Prostate gland (tissue), 2 donors: ENCODE measurements around the gene TEPSIN. TPM values are rescaled to one million over a fixed set of nuclear protein-coding genes. Genes with fewer than 3 reads are reported as not detected.

Source experiments
- DNase-seq: peaks from one replicate; pipeline ENCODE4 v3.0.0-alpha.2; 2019; ENCODE audit warnings: low spot score
- H3K27ac ChIP-seq, 2 donors: fragments of 200-600 bp; sonication (generic); 2 replicates each; pipeline ENCODE4 v1.5.1; 2017 to 2019
- H3K27me3 ChIP-seq: fragments of 200-600 bp; sonication (generic); replicated peaks from 2 replicates; pipeline ENCODE4 v1.5.1; 2019; ENCODE audit not compliant: insufficient read depth
- H3K36me3 ChIP-seq, 2 donors: fragments of 200-600 bp; sonication (generic); 1 replicate in 1 of 2; 2 replicates in 1 of 2; pipeline versions ENCODE4 v1.5.1 to v1.8.1; 2017 to 2019
- H3K4me1 ChIP-seq: fragments of 200-600 bp; sonication (generic); replicated peaks from 2 replicates; pipeline ENCODE4 v1.5.1; 2019
- H3K4me3 ChIP-seq, 2 donors: fragments of 200-600 bp; sonication (generic); 2 replicates each; pipeline ENCODE4 v1.5.1; 2017 to 2019
- H3K9me3 ChIP-seq: fragments of 200-600 bp; sonication (generic); 2 replicates; pipeline ENCODE4 v1.5.1; 2017
- POLR2A ChIP-seq: fragments of 450-650 bp; IDR thresholded peaks from one replicate; pipeline ENCODE4 v1.6.1; 2016; ENCODE audit warnings: antibody characterized with exemption, mild to moderate bottlenecking
- POLR2AphosphoS5 ChIP-seq: sonication (generic); formaldehyde crosslinking; IDR thresholded peaks from one replicate; pipeline ENCODE4 v1.6.1; 2017; ENCODE audit warnings: antibody characterized with exemption
- WGBS: methylation state at CpG from one replicate; pipeline ENCODE4 v1.1.5; 2018; 5-methylcytosine and 5-hydroxymethylcytosine counted together
- intact Hi-C: fragments of 100-400 bp; cut with DNase I; formaldehyde crosslinking; loops from one replicate; pipeline ENCODE4 v1.14.2; 2022
- total RNA-seq, 2 donors: library from RNA; depleted of rRNA; stranded (reverse); fragments of >200 nt; gene quantifications; one replicate each; pipeline ENCODE4 v1.1.0, GENCODE V29; 2016
- TF ChIP-seq, protein P1 (sequence below), 4 experiments: fragments of 200-600 bp in 2 of 4; fragments of 450-650 bp in 2 of 4; sonication (generic) in 2 of 4; IDR thresholded peaks; 1 replicate in 3 of 4; 2 replicates in 1 of 4; pipeline ENCODE4 v1.5.1; 2016 to 2019; ENCODE audit warnings: antibody characterized with exemption in 4 of 4, mild to moderate bottlenecking in 2 of 4, moderate library complexity in 2 of 4

Gene TEPSIN
- total RNA-seq, 2 donors from 2014 or later = 35.6 to 81.5 TPM

DNA sequence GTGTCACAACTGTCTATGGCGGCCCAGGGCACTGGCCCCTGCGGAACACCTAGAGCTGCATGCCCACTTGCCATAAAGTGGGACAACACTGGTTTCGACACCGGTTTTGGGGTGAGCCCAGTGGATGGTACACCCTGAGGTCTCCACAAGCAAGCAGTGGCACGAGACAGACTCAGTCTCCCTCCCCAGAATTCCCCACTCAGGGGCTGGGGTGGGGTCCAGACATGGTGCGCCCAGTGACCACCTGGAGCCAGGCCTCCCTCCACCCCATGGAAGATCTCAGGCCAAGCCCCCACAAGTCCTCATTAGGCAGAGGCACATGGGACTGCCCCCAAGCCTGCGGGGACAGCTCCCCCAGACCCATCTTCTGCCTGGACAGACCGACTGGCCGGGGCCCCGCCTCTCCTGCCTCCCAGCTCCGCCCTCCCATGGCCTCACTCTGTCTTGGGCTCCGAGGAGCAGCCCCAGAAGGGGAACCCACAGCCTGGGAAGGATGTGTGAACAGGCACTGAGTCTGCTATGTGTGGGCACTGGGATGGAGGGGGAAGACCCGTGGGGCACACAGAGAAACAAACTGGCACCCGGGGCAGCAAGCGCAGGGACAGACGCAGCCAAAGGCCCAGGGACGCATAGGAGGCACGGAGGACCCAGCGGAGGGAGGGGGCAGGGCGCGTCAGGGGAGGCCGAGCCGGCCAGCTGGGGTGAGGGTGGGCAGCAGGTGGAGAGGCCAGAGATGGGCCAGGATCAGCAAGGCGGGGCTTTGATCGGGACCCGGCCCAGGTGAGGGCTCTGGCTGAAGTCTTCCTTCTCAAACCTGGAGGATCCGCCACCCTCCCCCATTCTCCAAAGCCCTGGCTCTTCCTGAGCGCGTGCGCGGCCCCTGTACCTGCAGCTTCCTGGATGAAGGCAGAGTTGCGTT, 2.8 kb downstream of the TEPSIN start:
- DNase-seq = no peak
- intact Hi-C loops = no loop called here
- H3K4me1 ChIP-seq = peaks cover 7% of the 10 kb centered on the region
- no peak overlapping the region for H3K4me3 ChIP-seq
- no peak overlapping the region for H3K27ac ChIP-seq
- H3K9me3 ChIP-seq = no peaks in the 10 kb centered on the region
- H3K36me3 ChIP-seq = peaks cover 0 to 4% of the 10 kb centered on the region in 2 donors
- H3K27me3 ChIP-seq = no peaks in the 10 kb centered on the region
- TF ChIP-seq, protein P1, sequence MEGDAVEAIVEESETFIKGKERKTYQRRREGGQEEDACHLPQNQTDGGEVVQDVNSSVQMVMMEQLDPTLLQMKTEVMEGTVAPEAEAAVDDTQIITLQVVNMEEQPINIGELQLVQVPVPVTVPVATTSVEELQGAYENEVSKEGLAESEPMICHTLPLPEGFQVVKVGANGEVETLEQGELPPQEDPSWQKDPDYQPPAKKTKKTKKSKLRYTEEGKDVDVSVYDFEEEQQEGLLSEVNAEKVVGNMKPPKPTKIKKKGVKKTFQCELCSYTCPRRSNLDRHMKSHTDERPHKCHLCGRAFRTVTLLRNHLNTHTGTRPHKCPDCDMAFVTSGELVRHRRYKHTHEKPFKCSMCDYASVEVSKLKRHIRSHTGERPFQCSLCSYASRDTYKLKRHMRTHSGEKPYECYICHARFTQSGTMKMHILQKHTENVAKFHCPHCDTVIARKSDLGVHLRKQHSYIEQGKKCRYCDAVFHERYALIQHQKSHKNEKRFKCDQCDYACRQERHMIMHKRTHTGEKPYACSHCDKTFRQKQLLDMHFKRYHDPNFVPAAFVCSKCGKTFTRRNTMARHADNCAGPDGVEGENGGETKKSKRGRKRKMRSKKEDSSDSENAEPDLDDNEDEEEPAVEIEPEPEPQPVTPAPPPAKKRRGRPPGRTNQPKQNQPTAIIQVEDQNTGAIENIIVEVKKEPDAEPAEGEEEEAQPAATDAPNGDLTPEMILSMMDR (IDR thresholded peaks at IDR 0.05) = no peak
- WGBS = 88% methylated on average over 29 of the region's 32 CpGs

GRCh38 chr17:81234940-81235821, 3.7 kb downstream of the TEPSIN start:
- Histone ChIP-seq H3K36me3 (peaks cover 0 to 4% of the 10 kb centered on the region in 2 donors), H3K27me3 (no peaks in the 10 kb centered on the region), H3K4me3 (no peak overlapping the region), H3K27ac (no peak overlapping the region), H3K9me3 (no peaks in the 10 kb centered on the region), H3K4me1 (peaks cover 5% of the 10 kb centered on the region)
- intact Hi-C loops = no loop called here
- DNase-seq = no peak
- TF ChIP-seq POLR2AphosphoS5 (no peak), POLR2A (no peak)
- TF ChIP-seq, protein P1 (IDR thresholded peaks at IDR 0.05) = no peak
- WGBS = 86% methylated on average over 26 of the region's 26 CpGs

- no peak overlapping the region for H3K4me3 ChIP-seq
- H3K36me3 ChIP-seq = peaks cover 0 to 4% of the 10 kb centered on the region in 2 donors
- no peak for TF ChIP-seq POLR2AphosphoS5
- TF ChIP-seq, protein P1 (IDR thresholded peaks at IDR 0.05) = no peak
- no peak for TF ChIP-seq POLR2A
- H3K27ac ChIP-seq = no peak overlapping the region
- intact Hi-C loops = no loop called here
- 91% methylated on average over 13 of the region's 13 CpGs for WGBS
- H3K27me3 ChIP-seq = no peaks in the 10 kb centered on the region
- DNase-seq = no peak
- H3K9me3 ChIP-seq = no peaks in the 10 kb centered on the region
- no peaks in the 10 kb centered on the region for H3K4me1 ChIP-seq
Observed at GRCh38 chr17:81234506-81234855, 4.4 kb downstream of the TEPSIN start.

GRCh38 chr17:81233811-81234505, 4.9 kb downstream of the TEPSIN start:
- Histone ChIP-seq H3K27me3 (no peaks in the 10 kb centered on the region), H3K4me1 (no peaks in the 10 kb centered on the region), H3K27ac (no peak overlapping the region), H3K36me3 (peaks cover 0 to 4% of the 10 kb centered on the region in 2 donors), H3K9me3 (no peaks in the 10 kb centered on the region), H3K4me3 (no peak overlapping the region)
- DNase-seq = no peak
- intact Hi-C loops = no loop called here
- WGBS = 92% methylated on average over 21 of the region's 21 CpGs
- TF ChIP-seq POLR2AphosphoS5 = no peak

GRCh38 chr17:81233316-81233715, 5.5 kb downstream of the TEPSIN start:
- TF ChIP-seq, protein P1 (IDR thresholded peaks at IDR 0.05) = no peak
- TF ChIP-seq POLR2AphosphoS5 (no peak), POLR2A (no peak)
- DNase-seq = no peak
- no peak overlapping the region for H3K4me3 ChIP-seq
- H3K36me3 ChIP-seq = peaks cover 0 to 4% of the 10 kb centered on the region in 2 donors
- intact Hi-C loops = no loop called here
- H3K4me1 ChIP-seq = no peaks in the 10 kb centered on the region
- H3K9me3 ChIP-seq = no peaks in the 10 kb centered on the region
- 89% methylated on average over 8 of the region's 17 CpGs for WGBS
- no peaks in the 10 kb centered on the region for H3K27me3 ChIP-seq
- H3K27ac ChIP-seq = no peak overlapping the region
